Endothelial cell of umbilical vein (primary cell): ENCODE data around the gene OXA1L.

Source experiments
- EZH2 ChIP-seq: IDR thresholded peaks from 2 replicates; pipeline ENCODE4 v1.6.1; 2012; ENCODE audit warnings: borderline replicate concordance, low read depth, mild to moderate bottlenecking, moderate library complexity, low read length, inconsistent platforms; ENCODE audit not compliant: severe bottlenecking
- FOS ChIP-seq: IDR thresholded peaks from 2 replicates; pipeline ENCODE4 v1.6.1; 2011; ENCODE audit warnings: mild to moderate bottlenecking, low read length, moderate library complexity, borderline replicate concordance; ENCODE audit not compliant: insufficient read depth
- MYC ChIP-seq: IDR thresholded peaks from one replicate; pipeline ENCODE4 v1.6.1; 2011; ENCODE audit warnings: mild to moderate bottlenecking, low read depth, low read length
- POLR2A ChIP-seq: IDR thresholded peaks from 2 replicates; pipeline ENCODE4 v1.6.1; 2012; ENCODE audit warnings: low read depth, mild to moderate bottlenecking, control low read depth, low read length
- POLR2AphosphoS5 ChIP-seq: IDR thresholded peaks from 2 replicates; pipeline ENCODE4 v1.6.1; 2012; ENCODE audit warnings: low read depth, mild to moderate bottlenecking, control low read depth, low read length, moderate library complexity; ENCODE audit not compliant: insufficient read depth
- TF ChIP-seq, protein P1 (sequence below), 2 donors: IDR thresholded peaks; 1 replicate in 1 of 2; 2 replicates in 1 of 2; pipeline ENCODE4 v1.5.1; 2011; ENCODE audit warnings: low read length in 2 of 2, mild to moderate bottlenecking in 2 of 2, moderate library complexity in 2 of 2, control low read depth in 1 of 2, inconsistent platforms in 1 of 2, low read depth in 1 of 2; ENCODE audit not compliant: insufficient read depth in 1 of 2; ENCODE audit errors: extremely low read depth in 1 of 2
- TF ChIP-seq, protein P2 (sequence below): IDR thresholded peaks from 2 replicates; pipeline ENCODE4 v1.6.1; 2011; ENCODE audit not compliant: insufficient read depth, insufficient read length

DNA sequence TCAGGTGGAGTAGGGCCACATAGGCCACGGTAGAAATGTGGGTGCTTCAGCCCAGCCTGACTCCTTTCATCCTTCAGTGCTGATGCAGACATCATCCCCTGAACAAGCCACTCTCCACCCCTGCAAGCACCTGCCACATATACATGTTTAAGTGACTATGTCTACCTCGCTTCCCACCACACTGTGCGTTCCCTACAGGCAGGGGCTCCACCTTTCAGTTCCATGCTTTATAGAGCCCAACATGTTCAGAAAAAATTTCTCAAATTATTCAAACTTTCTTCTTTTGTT is 37.1 kb downstream of the OXA1L start:
- no peak for TF ChIP-seq POLR2A
- TF ChIP-seq, protein P1, sequence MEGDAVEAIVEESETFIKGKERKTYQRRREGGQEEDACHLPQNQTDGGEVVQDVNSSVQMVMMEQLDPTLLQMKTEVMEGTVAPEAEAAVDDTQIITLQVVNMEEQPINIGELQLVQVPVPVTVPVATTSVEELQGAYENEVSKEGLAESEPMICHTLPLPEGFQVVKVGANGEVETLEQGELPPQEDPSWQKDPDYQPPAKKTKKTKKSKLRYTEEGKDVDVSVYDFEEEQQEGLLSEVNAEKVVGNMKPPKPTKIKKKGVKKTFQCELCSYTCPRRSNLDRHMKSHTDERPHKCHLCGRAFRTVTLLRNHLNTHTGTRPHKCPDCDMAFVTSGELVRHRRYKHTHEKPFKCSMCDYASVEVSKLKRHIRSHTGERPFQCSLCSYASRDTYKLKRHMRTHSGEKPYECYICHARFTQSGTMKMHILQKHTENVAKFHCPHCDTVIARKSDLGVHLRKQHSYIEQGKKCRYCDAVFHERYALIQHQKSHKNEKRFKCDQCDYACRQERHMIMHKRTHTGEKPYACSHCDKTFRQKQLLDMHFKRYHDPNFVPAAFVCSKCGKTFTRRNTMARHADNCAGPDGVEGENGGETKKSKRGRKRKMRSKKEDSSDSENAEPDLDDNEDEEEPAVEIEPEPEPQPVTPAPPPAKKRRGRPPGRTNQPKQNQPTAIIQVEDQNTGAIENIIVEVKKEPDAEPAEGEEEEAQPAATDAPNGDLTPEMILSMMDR (IDR thresholded peaks at IDR 0.05; ENCODE audit: extremely low read depth in 1 of 2, insufficient read depth in 1 of 2, low read depth in 1 of 2, low read length in 2 of 2) = no peak
- TF ChIP-seq MYC = no peak
- TF ChIP-seq, protein P2, sequence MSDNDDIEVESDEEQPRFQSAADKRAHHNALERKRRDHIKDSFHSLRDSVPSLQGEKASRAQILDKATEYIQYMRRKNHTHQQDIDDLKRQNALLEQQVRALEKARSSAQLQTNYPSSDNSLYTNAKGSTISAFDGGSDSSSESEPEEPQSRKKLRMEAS = no peak
- TF ChIP-seq POLR2AphosphoS5 = no peak
- TF ChIP-seq EZH2 = no peak
- no peak for TF ChIP-seq FOS
